SK-N-SH (cell line): Measurements from ENCODE around the gene TEAD1.

ENCODE experiments used
- GATA2 ChIP-seq: sonication (generic); formaldehyde crosslinking; IDR thresholded peaks from 2 replicates; pipeline ENCODE4 v1.5.0; 2020; ENCODE audit warnings: mild to moderate bottlenecking, missing genetic modification reagents
- NFIC ChIP-seq: IDR thresholded peaks from 2 replicates; pipeline ENCODE4 v1.4.0; 2012; ENCODE audit warnings: borderline replicate concordance
- POLR2AphosphoS5 ChIP-seq: IDR thresholded peaks from 2 replicates; pipeline ENCODE4 v1.6.1; 2012; ENCODE audit warnings: low read depth, low read length
- RFX5 ChIP-seq: IDR thresholded peaks from 2 replicates; pipeline ENCODE4 v1.6.1; 2012; ENCODE audit warnings: mild to moderate bottlenecking, improper control_type of control experiment, low read length
- RXRA ChIP-seq: IDR thresholded peaks from 2 replicates; pipeline ENCODE4 v1.4.0; 2012; ENCODE audit warnings: low read depth, mild to moderate bottlenecking, borderline replicate concordance
- TF ChIP-seq, protein P1 (sequence below): fragments of 200-600 bp; sonication (generic); IDR thresholded peaks from 2 replicates; pipeline ENCODE4 v1.6.1; 2017; ENCODE audit warnings: antibody characterized with exemption, mild to moderate bottlenecking, moderate library complexity
- TF ChIP-seq, protein P2 (sequence below): fragments of 150-350 bp; IDR thresholded peaks from 2 replicates; pipeline ENCODE4 v1.6.1; 2017; ENCODE audit warnings: antibody characterized with exemption, low read length, low read depth, borderline replicate concordance

DNA sequence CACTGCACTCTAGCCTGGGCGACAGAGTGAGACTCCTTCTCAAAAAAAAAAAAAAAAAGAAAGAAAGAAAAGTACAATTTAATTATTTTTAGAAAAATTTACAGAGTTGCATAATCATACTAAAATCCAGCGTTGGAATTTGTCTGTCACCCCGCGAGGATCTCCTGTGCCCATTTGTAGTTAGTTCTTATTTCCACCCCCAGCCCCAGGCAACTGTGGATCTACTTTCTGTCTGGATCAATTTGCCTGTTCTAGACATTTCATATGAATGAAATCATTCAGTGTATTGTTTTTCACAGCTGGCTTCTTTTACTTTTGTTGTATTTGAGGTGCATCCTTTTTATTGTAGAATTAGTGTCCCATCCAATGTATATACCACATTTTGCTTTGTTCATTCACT, 232.3 kb downstream of the TEAD1 start:
- TF ChIP-seq NFIC = no peak
- TF ChIP-seq, protein P1, sequence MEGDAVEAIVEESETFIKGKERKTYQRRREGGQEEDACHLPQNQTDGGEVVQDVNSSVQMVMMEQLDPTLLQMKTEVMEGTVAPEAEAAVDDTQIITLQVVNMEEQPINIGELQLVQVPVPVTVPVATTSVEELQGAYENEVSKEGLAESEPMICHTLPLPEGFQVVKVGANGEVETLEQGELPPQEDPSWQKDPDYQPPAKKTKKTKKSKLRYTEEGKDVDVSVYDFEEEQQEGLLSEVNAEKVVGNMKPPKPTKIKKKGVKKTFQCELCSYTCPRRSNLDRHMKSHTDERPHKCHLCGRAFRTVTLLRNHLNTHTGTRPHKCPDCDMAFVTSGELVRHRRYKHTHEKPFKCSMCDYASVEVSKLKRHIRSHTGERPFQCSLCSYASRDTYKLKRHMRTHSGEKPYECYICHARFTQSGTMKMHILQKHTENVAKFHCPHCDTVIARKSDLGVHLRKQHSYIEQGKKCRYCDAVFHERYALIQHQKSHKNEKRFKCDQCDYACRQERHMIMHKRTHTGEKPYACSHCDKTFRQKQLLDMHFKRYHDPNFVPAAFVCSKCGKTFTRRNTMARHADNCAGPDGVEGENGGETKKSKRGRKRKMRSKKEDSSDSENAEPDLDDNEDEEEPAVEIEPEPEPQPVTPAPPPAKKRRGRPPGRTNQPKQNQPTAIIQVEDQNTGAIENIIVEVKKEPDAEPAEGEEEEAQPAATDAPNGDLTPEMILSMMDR = no peak
- no peak for TF ChIP-seq POLR2AphosphoS5
- no peak for TF ChIP-seq GATA2 (CRISPR knock-in tag)
- TF ChIP-seq RXRA = no peak
- no peak for TF ChIP-seq RFX5
- TF ChIP-seq, protein P2, sequence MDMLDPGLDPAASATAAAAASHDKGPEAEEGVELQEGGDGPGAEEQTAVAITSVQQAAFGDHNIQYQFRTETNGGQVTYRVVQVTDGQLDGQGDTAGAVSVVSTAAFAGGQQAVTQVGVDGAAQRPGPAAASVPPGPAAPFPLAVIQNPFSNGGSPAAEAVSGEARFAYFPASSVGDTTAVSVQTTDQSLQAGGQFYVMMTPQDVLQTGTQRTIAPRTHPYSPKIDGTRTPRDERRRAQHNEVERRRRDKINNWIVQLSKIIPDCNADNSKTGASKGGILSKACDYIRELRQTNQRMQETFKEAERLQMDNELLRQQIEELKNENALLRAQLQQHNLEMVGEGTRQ = no peak
